GM21786 (cell line): ENCODE data around the gene ABTB1.
A peak's percentile ranks its signal among the peaks of the same experiment; 100 is the strongest.

Source experiments
- ATAC-seq: cut with Tn5 transposase; IDR thresholded peaks from one replicate; pipeline ENCODE4 v1.9.1; 2021; ENCODE audit not compliant: unreplicated experiment

The ABTB1 gene

DNA sequence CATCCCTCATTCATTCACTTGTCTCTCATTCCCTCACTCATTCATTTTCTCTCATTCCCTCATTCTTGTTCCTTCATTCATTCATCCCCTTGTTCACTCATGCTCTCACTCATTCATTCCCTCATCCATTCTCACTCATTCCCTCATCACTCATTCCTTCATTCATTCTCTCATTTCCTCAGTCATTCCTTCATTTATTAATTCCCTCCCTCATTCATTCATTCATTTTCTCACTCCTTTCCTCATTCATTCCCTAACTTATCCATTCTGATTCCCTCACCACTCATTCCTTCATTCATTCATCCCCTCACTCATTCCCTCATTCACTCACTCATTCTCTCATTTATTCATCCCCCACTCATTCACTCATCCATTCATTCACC lies 13.8 kb downstream of the ABTB1 start:
- no peak for ATAC-seq

- ATAC-seq, result no peak
Measured at GRCh38 chr3:127687228-127687737, 14.5 kb downstream of the ABTB1 start.

DNA sequence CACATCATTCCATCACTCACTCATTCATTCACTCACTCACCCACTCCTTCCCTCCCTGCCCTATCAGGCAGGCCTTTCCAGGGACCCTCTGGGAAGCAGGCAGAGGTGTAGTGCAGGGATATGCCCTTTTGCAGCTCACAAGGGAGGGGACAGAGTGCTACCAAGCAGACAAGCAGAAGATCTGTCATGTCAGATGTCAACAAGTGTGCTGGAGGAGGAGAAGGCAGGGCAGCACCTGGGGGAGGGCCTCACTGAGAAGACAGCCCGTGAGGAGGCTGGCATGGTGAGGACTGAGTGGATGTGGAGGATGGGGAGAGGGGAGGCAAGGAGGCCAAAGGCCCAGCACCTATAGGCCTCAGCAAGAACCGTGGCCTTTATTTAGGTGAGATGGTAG lies 15.3 kb downstream of the ABTB1 start:
- ATAC-seq, result no peak

- ATAC-seq, result no peak
Measured at GRCh38 chr3:127688416-127689265, 15.9 kb downstream of the ABTB1 start.

DNA sequence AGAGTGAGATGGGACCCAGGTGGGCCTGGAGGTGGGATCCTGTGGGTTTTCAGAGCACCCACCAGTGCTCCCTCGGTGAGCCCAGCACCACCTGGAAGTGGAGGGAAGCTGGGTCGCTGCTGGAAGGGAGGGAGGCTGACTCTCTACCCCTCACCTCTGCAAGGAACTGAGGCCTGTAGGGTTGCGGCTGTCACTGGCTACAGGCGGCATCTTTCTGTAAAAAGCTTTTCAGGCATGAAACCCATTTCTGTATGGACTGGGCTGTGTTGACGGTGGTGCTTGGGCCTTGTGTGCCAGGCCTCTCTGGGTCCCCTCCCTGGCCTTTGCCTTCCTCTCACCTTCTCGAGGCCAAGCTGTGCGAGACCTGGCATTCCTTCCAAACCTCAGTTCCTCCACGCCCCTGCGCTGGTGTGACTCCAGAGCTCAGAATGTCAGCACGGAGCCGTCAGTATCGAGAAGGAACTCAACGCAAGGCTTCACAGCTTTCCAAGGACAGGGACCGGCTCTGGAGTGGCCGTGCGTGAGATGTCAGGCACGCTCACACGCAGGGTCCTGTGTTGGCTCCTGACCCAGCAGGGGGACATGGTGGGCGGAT lies 16.6 kb downstream of the ABTB1 start:
- ATAC-seq, result no peak

- no peak for ATAC-seq
Measured at GRCh38 chr3:127690106-127690505, 17.4 kb downstream of the ABTB1 start.

- no peak for ATAC-seq
Measured at GRCh38 chr3:127690823-127691452, 18.2 kb downstream of the ABTB1 start.

DNA sequence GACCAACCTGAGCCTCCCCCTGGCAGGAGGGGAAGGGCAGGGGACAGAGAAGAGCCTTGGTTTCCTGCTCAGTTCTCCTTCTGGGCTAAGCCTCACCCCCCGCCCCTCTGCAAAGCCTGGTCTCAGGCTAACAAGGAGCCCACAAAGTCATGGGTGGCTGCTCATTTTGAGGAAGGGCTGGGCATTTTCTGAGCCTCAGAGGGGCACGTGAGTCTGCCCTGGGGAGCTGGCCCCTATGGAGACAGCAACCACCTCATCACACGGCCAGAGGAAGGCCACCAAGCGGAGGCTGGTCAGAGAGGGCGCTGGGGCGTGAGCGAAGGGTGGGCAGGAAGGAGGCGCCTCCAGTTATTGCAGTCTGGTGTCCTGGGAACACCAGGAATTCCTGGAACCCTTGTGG lies 18.7 kb downstream of the ABTB1 start:
- ATAC-seq, result no peak

DNA sequence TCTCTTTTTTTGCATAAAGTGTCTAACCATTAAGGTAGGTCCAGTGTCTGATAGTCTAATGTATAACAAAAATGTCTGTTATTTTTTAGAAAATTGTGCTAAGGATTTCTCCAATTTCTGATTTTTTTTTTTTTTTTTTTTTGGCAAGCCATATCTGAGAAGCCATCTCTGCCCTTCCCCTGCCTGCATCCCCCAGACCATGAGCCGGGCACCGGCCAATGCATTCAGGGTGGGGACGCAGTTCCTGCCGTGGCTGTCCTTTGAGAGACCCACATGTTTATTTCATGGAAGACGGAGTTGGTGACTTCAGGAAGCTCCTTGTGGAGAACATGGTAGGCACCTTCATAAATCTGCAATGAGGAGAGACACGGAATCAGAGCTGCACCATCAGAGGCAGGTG lies 19.2 kb downstream of the ABTB1 start:
- no peak for ATAC-seq

- no peak for ATAC-seq
Measured at GRCh38 chr3:127692501-127693335, 20.0 kb downstream of the ABTB1 start.

DNA sequence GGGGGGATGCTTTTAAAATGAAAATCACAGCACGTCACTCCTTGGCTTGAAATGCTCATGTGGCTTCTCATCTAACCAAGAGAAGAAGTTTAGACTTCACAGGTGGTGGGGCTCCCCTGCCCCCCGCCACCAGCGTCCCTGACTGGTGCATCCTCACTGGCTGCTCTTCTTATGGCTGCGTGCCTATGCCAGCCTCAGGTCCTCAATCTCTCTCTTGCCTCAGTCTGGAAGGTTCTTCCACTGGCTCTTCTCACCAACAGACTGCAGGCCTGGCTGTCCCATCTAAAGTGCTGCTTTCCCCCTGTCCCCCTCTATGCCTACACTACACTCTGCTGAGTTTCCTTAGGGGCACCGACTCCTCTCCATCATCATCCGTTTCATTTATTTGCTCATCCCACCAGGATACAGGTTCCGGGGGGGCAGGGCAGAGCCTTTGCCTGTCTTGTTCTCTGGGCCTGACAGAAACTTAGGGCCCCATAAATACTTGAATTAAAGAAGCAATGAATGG lies 20.6 kb downstream of the ABTB1 start:
- ATAC-seq, result no peak

DNA sequence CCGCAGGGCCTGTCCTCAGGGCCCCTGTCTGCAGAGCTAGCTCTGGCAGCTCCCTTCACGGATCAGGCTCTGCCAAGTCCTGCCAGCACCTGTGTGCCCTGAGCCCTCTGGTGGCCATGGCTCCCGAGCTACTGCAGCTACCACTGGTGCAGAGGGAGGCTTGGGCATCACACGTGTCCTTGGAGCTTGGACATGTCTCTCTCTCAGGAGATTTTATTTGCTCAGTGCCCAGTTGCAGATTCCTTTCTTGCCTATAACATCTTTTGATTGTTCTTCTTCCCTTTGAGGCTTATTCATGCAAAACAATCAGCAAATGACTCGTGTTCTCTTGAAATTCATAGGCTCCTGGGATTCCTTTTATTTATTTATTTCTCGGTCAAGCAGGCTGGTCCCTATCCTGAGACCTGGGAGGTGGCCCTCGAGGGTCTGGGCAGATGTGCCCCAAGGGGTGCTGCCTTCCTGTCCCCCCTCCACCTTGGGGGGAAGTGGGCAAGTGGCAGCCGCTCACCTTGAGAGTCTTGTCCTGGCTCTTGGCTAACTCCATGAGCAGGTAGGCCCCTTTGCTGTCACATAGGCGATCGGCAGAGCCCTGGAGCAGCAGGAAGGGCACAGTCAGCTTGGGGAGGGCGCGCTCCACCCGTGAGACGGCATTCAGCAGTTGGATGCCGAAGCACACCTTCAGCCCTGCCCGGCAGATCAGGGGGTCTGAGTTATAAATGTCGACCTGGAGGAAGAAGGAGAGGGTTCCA lies 21.9 kb downstream of the ABTB1 start:
- ATAC-seq, result no peak

DNA sequence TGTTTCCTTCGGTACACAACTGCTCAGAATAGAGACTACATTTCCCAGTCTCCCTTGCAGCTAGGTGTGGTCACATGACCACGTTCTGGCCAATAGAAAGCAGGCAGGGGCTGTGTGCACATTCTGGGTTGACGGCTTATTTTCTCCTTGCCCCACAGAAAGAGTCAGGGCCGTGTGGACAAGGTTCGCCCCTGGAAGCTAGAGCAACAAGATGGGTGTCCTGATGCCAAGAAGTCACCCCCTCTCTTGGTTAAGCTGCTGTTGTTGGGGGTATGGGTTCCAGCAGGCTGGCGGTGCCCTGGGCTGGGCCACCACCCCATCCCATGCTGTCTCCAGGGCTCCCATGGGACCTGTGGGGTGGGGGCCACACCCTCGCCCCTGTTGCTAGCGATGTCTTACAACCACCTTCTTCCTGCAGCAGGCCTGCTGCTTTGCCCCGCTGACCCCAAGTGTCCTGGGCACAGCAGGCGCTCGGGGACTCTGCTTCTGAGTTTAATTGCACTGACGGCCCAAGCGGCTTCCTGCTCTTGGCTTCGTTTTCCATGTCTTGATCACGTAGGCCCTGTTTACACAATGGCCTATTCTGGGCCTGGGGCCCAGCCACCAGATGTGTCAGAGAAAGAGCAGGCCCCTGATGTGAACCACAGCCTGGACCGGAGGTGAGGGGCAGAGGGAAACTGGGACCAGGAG lies 24.9 kb downstream of the ABTB1 start:
- ATAC-seq, result peak; percentile 67

GRCh38 chr3:127698286-127698685 lies 25.5 kb downstream of the ABTB1 start:
- ATAC-seq, result no peak

DNA sequence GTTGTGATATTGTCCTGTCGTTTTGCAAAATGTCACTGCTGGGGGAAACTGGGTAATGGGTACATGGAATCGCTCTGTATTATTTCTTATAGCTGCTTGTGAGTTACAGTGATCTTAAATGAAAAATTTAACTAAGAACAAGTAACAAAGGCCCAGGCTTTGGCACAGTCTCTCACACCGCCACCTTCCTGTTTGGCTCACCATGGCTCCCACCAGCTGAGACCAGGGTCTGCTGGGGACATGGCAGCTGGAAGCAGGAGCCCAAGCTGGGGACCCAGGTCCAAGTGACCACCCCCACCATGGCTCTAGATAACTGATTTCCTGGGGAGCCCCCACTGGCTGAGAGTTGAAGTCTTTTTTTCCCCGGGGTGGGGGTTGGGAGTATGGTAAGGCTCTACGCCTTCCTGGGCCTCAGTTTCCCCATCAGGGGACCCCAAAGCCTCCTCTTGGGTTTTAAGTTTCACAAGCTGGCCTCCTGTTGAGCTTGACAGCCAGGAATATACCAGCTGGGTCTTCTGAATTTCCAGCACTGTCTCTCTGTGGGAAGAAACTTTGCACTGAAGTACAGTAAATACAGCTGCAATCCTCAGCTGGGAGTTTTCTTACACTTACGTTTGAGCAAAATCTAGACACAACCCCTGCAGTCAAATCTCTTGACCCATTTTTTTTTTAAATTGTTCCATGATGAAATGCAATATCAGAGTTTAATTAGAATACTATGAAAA lies 26.1 kb downstream of the ABTB1 start:
- ATAC-seq, result no peak

DNA sequence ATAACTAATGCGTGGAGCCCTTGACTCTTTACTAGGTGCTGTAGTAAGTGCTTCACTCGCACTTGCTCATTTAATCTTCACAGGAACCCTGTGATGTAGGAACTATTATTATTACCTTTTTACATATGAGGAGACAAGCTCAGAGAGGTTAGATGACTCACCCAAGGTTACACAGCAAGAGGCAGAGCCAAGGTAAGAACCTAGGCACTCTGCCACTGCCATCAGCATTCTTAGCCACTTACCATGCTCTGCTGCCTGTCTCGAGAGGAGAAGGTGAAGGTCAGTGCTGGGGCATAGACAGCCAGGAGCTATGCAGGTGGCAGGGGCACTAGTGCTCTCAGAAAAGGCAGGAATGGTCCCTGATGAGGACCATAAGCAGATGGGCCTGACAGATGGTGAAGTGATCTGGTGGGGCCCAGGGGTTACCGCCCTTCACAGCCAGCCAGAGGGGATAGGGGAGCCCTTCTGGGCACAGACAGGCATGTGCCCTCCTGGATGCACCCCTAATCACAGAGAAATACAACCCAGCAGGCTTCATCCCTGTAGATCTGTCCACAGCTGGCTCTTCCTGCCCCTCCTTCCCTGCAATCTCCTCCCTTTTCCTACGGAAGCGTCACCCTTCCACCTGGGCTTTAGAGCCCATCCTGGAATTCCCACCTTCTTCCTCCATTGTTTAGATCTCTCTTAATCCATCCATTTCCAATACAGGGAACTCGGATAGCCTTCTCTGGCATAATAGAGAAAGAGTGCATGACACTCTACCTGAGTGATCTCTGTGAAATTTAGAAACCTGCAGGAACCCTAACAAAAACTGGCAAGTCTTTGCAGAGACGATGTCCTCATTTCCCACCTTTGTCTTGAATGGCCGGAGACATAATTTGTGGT lies 26.9 kb downstream of the ABTB1 start:
- ATAC-seq, result no peak

DNA sequence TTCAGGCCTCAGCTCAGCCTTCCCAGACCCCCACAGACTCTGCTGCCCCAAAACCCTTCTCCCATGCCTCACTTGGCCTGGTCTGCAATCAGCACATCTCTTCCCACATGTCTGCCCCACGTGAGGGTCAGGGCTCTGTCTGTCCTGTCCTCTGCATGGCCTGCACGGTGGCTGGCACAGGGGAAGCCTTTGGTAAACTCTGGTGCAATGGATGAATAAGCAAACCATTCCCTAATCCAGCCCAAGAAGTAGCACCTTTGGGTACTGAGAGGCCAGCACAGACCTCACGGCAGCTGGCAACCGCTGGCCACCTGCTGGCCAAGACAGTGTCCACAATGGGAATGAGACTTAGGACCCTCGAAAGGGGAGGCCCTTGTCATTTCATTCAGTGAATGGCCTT lies 27.7 kb downstream of the ABTB1 start:
- ATAC-seq, result no peak

GRCh38 chr3:127701280-127701911 lies 28.6 kb downstream of the ABTB1 start:
- no peak for ATAC-seq
